Mesodermal cell (in vitro differentiated cells): Measurements from ENCODE around the gene EPS8.

Source experiments
- H3K27ac ChIP-seq: 2 replicates; pipeline ENCODE4 v1.7.0; 2013; ENCODE audit warnings: mild to moderate bottlenecking, low read depth, low read length, moderate library complexity; ENCODE audit not compliant: severe bottlenecking
- H3K36me3 ChIP-seq: 2 replicates; pipeline ENCODE4 v1.7.1; 2013; ENCODE audit warnings: mild to moderate bottlenecking, low read length, moderate library complexity; ENCODE audit not compliant: control insufficient read depth, insufficient read depth
- H3K4me1 ChIP-seq: one replicate; pipeline ENCODE4 v1.7.1; 2013; ENCODE audit warnings: mild to moderate bottlenecking, low read length; ENCODE audit not compliant: insufficient read depth, control insufficient read depth, poor library complexity, severe bottlenecking
- H3K4me3 ChIP-seq: 2 replicates; pipeline ENCODE4 v1.7.0; 2013; ENCODE audit warnings: low read length, control low read depth, mild to moderate bottlenecking; ENCODE audit not compliant: insufficient read depth, poor library complexity, severe bottlenecking; ENCODE audit errors: extremely low read depth
- H3K9me3 ChIP-seq: 2 replicates; pipeline ENCODE4 v1.7.1; 2013; ENCODE audit warnings: mild to moderate bottlenecking, low read length, moderate library complexity; ENCODE audit not compliant: control insufficient read depth
- WGBS, 2 experiments: methylation state at CpG; one replicate each; pipeline ENCODE4 v1.1.5; 2013; ENCODE audit warnings: missing lambda C conversion rate in 2 of 2; ENCODE audit not compliant: insufficient coverage in 2 of 2; 5-methylcytosine and 5-hydroxymethylcytosine counted together

EPS8 gene

DNA sequence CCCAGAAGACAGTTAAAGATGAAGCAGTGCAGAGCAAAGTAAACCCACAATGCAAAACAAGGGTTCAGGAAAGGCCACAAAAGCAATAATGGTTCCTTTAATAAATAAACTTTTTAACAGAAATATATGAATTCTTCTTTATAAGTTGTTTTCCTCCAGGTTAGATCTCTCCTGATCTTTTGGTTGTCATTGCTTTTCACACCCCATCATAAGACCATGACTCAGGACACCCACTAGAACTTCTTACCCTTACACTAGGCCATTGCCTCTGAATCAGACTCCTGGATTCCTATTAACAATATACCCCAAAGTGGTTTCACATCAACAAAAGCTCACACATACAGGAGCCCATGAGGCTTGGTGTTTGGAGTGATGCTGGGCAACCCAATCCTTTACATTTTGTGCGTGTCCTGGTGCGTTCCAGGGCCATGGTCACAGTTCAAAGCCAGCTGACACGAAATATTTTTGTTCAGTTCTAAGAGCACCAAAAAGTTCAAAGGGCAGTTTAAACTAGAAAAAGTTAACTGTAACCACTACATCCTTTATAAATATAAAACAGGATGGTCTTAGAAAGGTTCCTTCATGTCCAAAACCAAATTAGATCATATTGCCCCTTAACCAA is 187.0 kb downstream of the EPS8 start:
- H3K4me3 ChIP-seq, result no peak overlapping the region

DNA sequence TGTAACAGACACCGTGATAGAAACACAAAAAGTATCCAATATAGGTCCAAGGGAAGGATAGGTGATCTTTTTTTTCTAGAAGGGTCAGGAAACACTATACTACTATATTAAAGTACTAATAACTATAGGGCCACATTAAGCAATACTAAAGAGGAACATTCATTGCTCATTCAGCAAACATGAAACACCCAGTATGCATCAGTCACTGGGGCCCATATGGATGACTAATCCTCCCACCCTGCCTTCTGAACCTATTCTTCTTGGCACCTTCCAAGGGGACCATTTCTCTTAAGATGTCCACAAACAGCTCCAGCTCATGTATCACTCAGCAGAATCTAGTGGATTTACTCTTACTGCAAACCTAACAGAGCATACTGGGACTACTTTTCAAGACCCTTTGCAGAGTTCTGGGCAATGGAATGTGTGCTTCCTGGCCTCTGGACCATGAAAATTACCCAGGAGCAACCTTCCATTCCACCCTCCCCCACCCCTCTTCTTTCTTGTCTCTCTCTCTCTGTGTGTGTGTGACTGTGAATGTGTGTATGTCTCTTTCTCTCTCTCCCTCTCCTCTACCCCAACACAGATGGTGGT is 187.9 kb downstream of the EPS8 start:
- WGBS, 2 experiments, result no CpG with 5 or more reads among the region's 1 CpG
- no peaks in the 10 kb centered on the region for H3K36me3 ChIP-seq
- no peak overlapping the region for H3K4me3 ChIP-seq
- no peaks in the 10 kb centered on the region for H3K4me1 ChIP-seq
- no peaks in the 10 kb centered on the region for H3K9me3 ChIP-seq
- H3K27ac ChIP-seq, result no peak overlapping the region

More for the DNA sequence above, 187.0 kb downstream of the EPS8 start:
- Histone ChIP-seq H3K27ac (no peak overlapping the region), H3K4me1 (no peaks in the 10 kb centered on the region), H3K36me3 (no peaks in the 10 kb centered on the region), H3K9me3 (no peaks in the 10 kb centered on the region)
- 92 to 100% methylated on average over 2 of the region's 3 CpGs for WGBS, 2 experiments

DNA sequence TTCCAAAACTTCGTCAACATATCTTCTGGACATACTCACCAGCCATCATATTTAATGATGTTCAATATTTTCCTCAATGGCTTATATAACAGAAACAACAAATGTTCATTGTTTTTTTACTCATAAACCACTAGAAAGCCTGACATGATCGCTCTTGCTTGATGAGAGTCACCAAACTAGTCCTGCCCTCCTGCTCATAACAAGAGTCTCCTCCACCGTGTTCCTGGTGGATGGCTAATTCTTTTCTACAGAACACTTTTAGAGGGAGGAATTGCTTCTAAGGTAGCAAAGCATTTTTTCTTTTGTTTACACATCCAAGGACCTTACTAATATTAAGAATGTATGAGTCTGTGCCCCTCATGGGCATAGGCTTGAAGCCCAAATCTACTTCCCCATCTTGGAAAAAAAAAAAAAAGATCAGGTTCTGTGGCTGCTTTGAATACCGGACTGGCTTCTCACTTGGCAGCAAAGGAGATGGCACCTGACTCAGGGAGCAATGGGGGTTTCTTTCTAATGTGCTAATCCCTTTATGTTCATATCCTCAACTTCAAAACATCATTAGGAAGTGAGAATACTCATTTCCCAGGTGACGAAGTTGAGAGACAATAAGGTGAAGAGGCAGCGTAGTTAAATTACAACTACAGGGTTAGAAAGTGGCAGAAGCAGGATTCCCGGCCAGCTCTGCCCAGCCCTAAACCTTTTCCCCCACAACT is 188.8 kb downstream of the EPS8 start:
- Histone ChIP-seq H3K4me1 (no peaks in the 10 kb centered on the region), H3K36me3 (no peaks in the 10 kb centered on the region), H3K27ac (no peak overlapping the region), H3K9me3 (no peaks in the 10 kb centered on the region), H3K4me3 (no peak overlapping the region)
- WGBS, 2 experiments, result 67 to 90% methylated on average over 1 to 2 of the region's 7 CpGs

DNA sequence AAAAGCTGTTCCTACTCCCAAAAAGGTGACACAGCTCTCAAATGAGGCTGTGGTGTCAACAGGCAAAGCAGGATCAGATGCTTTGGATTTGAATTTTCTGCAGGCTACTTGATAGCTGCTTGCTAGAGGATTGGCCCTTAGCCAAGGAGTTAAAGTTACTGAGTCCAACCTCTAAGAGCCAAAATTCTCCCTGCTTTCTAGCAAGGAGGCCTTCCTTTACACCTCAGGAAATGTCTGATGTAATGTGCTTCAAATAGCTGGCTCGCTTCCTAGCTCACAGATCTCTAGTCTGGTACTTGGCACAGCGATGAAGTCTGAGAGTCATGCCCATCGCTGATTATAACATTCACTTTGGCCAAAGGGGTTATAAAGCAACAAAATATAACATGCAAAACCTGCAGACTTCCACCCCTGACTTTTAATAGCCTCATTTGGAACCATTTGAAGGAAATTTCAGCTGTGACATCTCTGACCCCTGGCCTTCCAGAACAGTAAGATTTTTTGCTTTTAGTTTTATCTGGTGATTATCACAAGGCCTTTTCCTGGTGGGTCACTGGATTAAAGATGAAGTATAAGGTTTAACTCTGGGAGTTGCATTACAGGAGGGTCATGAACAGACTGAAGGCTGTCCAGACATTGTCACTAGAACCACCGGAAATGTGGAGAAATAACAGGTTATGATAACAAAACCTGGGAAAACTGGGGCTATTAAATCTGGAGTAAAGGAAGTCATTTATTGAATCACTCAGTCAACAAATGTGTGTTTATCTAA is 189.7 kb downstream of the EPS8 start:
- no peaks in the 10 kb centered on the region for H3K4me1 ChIP-seq
- H3K27ac ChIP-seq, result no peak overlapping the region
- no peaks in the 10 kb centered on the region for H3K36me3 ChIP-seq
- H3K4me3 ChIP-seq, result no peak overlapping the region
- H3K9me3 ChIP-seq, result no peaks in the 10 kb centered on the region
- WGBS, 2 experiments, result 95 to 100% methylated on average over 3 to 4 of the region's 4 CpGs

DNA sequence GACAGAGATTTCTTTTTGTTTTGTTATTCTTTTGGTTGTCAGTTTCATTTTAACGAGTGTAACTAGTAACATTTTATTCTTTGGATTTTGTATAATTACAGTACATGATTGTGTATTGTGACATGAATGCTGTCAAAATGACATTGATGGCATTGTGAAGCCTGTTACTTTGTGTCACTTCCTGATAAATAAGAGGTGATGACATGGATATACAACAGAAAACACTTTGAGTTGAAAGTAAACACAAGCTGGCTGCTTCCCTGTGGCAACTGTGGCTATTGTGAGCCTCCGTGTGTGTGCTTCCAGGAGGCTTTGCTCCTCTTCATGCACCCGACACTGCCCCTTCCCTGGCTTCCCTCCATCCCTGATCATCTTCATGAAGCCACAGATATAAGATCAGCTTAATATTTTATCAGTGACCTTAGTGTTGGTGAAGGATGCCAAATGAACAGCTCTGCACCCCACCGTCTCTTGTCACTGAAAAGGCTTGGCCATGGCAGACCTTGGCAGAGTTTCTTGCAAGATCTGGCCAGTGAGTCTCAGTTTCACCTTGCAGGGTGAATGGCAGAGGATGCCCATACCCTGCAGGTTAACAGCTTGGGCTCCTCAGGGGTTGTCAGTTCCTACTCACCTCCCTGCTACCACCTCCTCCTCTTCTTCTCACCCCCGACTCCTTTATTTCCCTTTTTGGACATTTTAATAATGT is 191.9 kb downstream of the EPS8 start:
- Histone ChIP-seq H3K9me3 (no peaks in the 10 kb centered on the region), H3K4me3 (no peak overlapping the region), H3K27ac (no peak overlapping the region), H3K36me3 (no peaks in the 10 kb centered on the region), H3K4me1 (no peaks in the 10 kb centered on the region)
- 86 to 89% methylated on average over 2 to 3 of the region's 5 CpGs for WGBS, 2 experiments

DNA sequence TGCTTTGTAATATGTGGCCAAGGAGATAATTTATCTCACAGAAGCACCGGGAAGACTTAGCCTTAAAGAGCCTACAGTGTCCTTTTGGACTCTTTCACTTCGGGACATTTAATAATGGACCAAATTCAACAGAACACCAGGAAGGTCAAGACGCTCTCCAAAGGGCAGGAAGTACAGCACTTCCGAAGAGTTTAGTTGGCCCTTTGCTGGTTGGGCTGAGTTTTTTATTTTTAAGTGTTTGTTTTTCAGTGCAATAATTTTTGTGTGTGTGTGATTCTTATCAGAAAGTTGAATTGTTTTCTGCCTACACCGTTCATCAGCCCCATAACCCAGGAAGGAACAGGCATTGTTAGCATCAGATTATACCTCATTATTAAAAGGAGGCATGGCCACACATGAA is 193.0 kb downstream of the EPS8 start:
- 92 to 96% methylated on average over 4 of the region's 5 CpGs for WGBS, 2 experiments
- Histone ChIP-seq H3K4me3 (no peak overlapping the region), H3K27ac (no peak overlapping the region), H3K4me1 (no peaks in the 10 kb centered on the region), H3K36me3 (no peaks in the 10 kb centered on the region), H3K9me3 (no peaks in the 10 kb centered on the region)

DNA sequence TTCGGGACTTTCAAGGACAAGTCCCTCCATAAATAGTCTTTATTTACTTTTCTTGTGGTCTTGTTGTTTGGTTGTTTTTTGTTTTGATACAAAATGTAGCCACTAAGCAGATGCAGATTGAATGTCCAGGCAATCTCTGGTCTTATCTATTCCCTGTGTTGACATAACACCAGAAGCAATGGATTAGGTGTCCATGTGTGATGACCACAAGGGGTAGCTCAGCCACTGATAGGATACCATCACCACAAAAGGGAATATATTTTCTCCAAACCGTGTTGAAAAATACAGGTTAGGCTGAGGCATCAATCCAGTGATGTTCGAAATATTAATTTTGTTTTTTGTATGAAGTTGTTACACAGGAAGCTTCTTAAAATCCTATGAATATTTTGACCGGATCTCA is 196.3 kb downstream of the EPS8 start:
- WGBS, 2 experiments, result 100% methylated on average over 1 of the region's 4 CpGs
- Histone ChIP-seq H3K4me1 (no peaks in the 10 kb centered on the region), H3K27ac (no peak overlapping the region), H3K4me3 (no peak overlapping the region), H3K9me3 (no peaks in the 10 kb centered on the region), H3K36me3 (no peaks in the 10 kb centered on the region)

DNA sequence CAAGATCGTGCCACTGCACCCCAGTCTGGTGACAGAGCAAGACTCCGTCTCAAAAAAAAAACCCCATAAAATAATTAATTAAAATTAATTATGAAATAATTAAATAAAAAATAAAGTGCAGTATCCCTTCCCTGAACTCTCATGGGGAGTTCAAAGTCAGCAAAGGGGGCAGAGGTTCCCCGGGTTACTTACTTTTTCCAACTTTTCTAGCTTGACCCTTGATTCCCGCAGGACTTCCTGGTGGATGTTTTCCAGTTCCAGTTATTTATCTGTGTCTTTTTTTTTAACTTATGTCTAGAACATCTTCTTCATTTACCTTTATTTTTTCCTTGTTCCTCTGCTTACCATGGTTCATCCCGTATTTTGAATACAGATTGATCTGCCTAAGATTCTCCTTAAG is 197.4 kb downstream of the EPS8 start:
- H3K4me1 ChIP-seq, result no peaks in the 10 kb centered on the region
- WGBS, 2 experiments, result 67 to 80% methylated on average over 1 to 2 of the region's 5 CpGs

DNA sequence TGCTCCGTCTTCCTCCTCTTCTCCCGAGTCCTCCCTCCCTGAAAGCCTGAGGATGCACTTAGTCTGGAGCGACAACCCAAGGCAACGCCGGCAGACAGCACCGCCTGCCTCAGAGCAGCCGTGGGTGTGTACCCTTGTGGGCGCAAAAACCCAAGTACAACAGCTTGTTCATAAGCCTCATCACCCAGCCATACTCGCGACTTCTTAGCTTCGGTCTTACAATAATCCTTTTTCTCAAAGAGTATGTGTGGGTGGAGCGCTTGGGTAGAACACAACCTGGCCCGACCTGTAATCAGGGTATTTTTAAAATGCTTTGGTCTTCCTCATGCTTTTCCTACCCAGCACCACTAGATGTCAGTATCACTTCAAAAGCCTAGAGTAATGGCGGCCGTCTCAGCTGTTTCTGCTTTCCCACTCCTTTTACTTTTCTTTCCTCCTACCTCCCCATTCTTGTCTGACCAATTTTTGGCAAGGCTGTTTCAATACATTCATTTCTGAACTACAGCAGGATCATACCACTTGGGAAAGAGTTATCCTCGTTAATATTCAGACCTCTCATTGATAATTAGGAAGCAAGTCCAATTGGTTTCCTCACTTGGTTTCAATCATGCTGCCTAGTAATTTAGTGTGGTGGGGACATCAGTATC is 198.9 kb downstream of the EPS8 start:
- WGBS, 2 experiments, result 42 to 44% methylated on average over 9 to 10 of the region's 16 CpGs
- Histone ChIP-seq H3K9me3 (no peaks in the 10 kb centered on the region), H3K4me3 (no peak overlapping the region), H3K4me1 (no peaks in the 10 kb centered on the region), H3K27ac (no peak overlapping the region), H3K36me3 (no peaks in the 10 kb centered on the region)

More for the DNA sequence above, 197.4 kb downstream of the EPS8 start:
- no peak overlapping the region for H3K4me3 ChIP-seq
- no peaks in the 10 kb centered on the region for H3K36me3 ChIP-seq
- H3K27ac ChIP-seq, result no peak overlapping the region
- no peaks in the 10 kb centered on the region for H3K9me3 ChIP-seq
